B cell (primary cell): ENCODE measurements around the gene TAB3.

Experiments used
- EZH2 ChIP-seq: IDR thresholded peaks from 2 replicates; pipeline ENCODE4 v1.6.1; 2012; ENCODE audit warnings: borderline replicate concordance, low read depth, mild to moderate bottlenecking, moderate library complexity, low read length; ENCODE audit not compliant: insufficient read depth, poor library complexity, severe bottlenecking
- TF ChIP-seq, protein P1 (sequence below): fragments of 200-600 bp; IDR thresholded peaks from one replicate; pipeline ENCODE4 v1.8.0; 2022; ENCODE audit warnings: antibody characterized with exemption, mild to moderate bottlenecking

DNA sequence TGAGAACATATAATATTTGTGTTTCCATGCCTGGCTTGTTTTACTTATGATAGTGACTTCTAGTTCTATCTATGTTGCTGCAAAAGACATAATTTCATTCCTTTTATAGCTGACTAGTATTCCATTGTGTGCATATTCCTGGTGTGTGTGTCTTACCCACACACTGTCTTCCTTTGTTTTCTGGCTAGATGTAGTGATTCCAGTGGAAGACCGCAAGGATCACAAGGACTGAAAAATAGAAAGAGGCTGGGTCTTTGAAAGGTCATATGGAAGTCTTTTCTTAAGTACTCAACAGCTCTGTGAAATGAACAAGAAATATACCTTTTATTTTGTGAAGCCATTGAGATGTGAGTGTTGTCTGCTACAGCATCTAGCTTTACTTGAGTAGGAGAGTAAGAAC lies 29.4 kb upstream of the TAB3 start:
- TF ChIP-seq, protein P1, sequence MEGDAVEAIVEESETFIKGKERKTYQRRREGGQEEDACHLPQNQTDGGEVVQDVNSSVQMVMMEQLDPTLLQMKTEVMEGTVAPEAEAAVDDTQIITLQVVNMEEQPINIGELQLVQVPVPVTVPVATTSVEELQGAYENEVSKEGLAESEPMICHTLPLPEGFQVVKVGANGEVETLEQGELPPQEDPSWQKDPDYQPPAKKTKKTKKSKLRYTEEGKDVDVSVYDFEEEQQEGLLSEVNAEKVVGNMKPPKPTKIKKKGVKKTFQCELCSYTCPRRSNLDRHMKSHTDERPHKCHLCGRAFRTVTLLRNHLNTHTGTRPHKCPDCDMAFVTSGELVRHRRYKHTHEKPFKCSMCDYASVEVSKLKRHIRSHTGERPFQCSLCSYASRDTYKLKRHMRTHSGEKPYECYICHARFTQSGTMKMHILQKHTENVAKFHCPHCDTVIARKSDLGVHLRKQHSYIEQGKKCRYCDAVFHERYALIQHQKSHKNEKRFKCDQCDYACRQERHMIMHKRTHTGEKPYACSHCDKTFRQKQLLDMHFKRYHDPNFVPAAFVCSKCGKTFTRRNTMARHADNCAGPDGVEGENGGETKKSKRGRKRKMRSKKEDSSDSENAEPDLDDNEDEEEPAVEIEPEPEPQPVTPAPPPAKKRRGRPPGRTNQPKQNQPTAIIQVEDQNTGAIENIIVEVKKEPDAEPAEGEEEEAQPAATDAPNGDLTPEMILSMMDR, result no peak
- no peak for TF ChIP-seq EZH2
